GM18505 (cell line): ENCODE measurements around the gene COL4A3.
A peak's percentile ranks its signal among the peaks of the same experiment; 100 is the strongest.

Experiments
- ATAC-seq: cut with Tn5 transposase; IDR thresholded peaks from one replicate; pipeline ENCODE4 v1.9.1; 2021; ENCODE audit not compliant: unreplicated experiment
- POLR2A ChIP-seq: IDR thresholded peaks from 4 replicates; pipeline ENCODE4 v1.6.1; 2011; ENCODE audit warnings: borderline replicate concordance; ENCODE audit not compliant: insufficient read depth, insufficient read length; ENCODE audit errors: extremely low read depth

COL4A3 gene

GRCh38 chr2:227295806-227296205 is 131.4 kb downstream of the COL4A3 start:
- no peak for ATAC-seq
- TF ChIP-seq POLR2A = no peak

DNA sequence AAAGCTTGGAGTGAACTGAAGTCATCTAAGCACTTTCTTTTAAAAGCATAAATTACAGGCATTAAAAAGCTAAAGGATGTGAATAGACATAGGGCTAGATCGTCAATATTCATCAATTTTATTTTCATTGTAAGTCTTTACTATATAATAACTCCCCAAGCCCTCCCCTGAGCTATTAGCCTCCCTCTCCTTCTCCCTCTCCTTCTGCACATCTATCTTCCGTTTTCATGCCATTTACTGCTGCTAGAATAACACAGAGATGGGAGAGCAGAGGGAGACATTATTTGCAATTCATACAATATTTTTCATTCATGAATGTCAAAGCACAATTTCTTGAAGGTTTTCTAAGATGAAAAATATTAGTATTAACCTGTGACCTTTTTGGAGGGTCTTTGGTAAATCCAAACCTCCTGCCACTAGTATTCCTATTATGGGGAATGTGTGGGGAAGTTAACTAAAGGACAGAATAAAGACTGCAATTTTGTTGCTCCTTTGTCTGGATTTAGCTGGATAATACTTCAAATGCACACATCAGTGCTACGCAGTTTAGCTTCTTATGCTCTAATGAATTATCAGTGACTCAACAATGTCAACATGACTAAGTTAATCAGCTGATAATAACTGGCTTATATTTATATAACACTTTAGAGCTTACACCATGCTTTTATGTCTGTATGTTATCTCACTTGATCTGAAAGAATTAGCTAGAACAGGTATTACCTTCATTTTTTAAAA is 132.4 kb downstream of the COL4A3 start:
- TF ChIP-seq POLR2A = no peak
- ATAC-seq = no peak

- ATAC-seq = no peak
- TF ChIP-seq POLR2A = no peak
Observed at GRCh38 chr2:227301523-227301922, 137.1 kb downstream of the COL4A3 start.

DNA sequence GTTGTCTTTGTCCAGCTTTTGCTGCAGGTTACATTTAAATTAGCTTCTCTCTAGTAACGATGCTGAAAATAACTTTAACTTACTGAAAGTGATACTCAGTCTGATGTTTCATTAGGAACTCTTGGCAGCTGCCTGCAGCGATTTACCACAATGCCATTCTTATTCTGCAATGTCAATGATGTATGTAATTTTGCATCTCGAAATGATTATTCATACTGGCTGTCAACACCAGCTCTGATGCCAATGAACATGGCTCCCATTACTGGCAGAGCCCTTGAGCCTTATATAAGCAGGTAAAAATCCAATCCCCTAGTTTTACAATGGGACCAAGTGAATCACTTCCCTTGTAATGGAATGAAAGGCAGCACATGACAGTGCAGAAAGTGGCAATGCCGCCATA is 144.4 kb downstream of the COL4A3 start:
- no peak for TF ChIP-seq POLR2A
- peak; percentile 69 for ATAC-seq

- no peak for TF ChIP-seq POLR2A
Observed at GRCh38 chr2:227310756-227311110, 146.3 kb downstream of the COL4A3 start.

GRCh38 chr2:227311861-227312506 is 147.6 kb downstream of the COL4A3 start:
- TF ChIP-seq POLR2A = no peak
- no peak for ATAC-seq

More at GRCh38 chr2:227310756-227311110, 146.3 kb downstream of the COL4A3 start:
- no peak for ATAC-seq

DNA sequence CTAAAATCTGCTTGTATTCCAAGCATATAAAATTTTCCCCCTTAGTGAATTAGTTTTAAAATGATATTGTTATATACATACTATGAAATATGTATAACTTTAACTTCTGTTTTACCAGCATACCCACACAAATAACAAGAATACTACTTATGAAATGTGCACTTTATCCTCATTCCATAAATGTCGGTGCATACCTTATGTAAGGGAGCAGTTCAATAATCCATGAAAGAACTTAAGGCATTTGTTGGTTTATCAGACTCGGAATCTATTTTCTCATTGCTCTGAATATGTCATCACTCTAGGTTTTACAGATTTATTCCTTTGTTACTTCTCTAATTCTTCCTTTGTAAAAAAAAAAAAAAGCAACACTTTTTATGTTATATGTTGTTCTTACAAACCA is 148.2 kb downstream of the COL4A3 start:
- no peak for ATAC-seq
- no peak for TF ChIP-seq POLR2A

- no peak for ATAC-seq
- no peak for TF ChIP-seq POLR2A
Observed at GRCh38 chr2:227313310-227313709, 148.9 kb downstream of the COL4A3 start.

DNA sequence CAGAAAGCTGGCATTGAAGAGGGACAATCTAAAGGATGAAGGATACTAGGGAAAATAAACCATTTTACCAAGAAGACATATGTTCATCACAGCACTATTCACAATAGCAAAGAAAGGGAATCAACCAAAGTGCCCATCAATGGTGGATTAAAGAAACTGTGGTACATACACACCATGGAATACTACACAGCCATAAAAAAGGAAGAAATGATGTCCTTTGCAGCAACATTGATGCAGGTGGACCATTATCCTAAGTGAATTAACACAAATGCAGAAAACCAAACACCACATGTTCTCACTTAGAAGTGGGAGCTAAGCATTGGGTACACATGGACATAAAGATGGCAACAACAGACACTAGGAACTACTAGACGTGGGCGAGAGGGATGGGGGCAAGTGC is 153.4 kb downstream of the COL4A3 start:
- TF ChIP-seq POLR2A = no peak
- no peak for ATAC-seq

GRCh38 chr2:227320305-227321094 is 156.1 kb downstream of the COL4A3 start:
- no peak for TF ChIP-seq POLR2A
- ATAC-seq = no peak

DNA sequence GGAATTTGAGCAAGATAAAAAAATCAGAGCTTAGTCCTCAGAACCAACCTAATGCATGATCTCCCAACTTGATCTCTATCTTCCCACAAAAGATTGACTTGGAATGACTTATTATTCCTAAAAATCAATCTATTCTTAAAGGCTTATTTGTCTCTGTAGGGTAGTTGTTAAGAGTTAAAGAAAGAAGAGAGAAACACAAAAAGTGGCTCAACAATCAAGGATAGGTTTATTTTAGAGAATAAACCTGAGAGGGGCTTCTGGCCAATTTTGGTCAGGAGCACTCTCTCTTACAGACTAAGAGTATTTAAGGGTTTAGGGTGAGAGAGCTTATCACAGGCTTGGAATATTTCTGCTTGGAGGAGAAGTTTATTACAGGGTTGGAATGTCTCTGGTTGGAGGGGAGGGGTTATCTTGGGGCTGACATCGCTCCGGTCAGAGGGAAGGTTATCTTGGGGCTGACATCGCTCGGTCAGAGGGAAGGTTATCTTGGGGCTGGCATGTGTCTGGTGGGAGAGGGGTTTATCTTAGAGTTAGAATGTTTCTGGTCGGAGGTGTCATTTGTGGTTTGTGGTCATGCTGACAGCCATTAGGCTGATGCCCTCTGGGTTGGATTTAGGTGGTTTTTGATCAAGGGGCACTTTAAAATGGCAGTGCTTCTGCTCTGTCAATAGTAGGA is 158.2 kb downstream of the COL4A3 start:
- ATAC-seq = no peak

DNA sequence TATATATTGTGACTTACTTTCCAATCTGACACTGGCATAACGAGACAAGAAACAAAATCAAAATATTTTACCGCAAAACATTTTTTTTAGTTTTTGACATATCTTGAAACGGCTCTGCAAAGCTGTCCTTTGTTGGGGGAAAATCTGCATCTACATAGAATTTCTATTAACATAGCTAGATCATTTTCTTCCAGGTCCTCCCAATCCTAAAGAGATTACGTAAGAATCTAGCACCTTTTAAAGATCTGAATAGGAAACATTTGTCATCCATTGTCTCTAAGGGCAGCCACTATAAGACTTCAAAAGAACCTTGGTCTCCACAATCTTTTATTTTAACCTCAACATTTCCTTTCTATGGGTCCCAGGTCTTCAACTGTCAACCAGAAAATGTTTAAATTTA is 159.4 kb downstream of the COL4A3 start:
- no peak for TF ChIP-seq POLR2A
- no peak for ATAC-seq

More for the DNA sequence above, 158.2 kb downstream of the COL4A3 start:
- TF ChIP-seq POLR2A = no peak

GRCh38 chr2:227324642-227324994 is 160.2 kb downstream of the COL4A3 start:
- TF ChIP-seq POLR2A = no peak
- no peak for ATAC-seq
